GM08714 (cell line): ENCODE measurements around the gene SLC8A1.

Source experiments
- H3K4me3 ChIP-seq: fragments of 200-500 bp; sonication (Bioruptor generic); 2 replicates; pipeline ENCODE4 v1.5.1; 2014; ENCODE audit warnings: mild to moderate bottlenecking, low read length, inconsistent platforms
- ZNF274 ChIP-seq: IDR thresholded peaks from 2 replicates; pipeline ENCODE4 v1.6.1; 2012; ENCODE audit warnings: mild to moderate bottlenecking, low read depth, low read length

Gene SLC8A1

DNA sequence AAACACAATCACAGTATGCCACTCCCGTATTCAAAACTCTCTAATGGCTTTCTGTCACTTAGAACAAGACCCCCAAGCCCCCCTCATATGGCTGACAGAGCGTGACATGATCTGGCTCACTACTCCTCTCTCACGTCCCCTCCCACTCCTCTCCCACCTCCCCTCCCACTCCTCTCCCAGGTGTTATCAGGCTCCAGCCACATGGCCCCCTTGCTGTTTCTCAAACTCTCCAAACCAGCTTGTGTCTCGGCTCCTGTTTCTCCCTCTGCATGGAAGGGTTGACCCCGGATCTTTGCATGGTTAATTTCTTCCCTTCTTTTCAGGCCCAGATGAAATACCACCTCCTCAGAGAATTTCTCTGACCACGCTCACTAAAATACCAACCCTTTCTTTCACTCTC lies 180.8 kb downstream of the SLC8A1 start:
- no peak for TF ChIP-seq ZNF274
- H3K4me3 ChIP-seq = no peak overlapping the region

DNA sequence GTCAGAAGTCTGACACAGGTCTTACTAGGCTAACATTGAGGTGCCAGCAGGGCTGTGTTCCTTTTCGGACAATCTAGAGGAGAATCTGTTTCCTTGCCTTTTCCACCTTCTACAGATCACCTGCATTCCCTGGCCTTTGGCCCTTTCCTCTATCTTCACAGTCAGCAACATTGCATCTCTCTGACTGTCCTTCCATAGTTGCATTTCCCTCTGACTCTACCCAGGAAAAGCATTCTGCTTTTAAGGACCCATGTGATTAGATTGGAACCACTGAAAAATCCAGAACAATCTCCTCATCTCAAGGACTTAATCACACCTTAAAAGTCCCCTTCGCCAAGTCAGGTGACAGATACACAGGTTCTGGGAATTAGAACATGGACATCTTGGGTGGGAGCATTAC lies 181.5 kb downstream of the SLC8A1 start:
- no peak for TF ChIP-seq ZNF274
- H3K4me3 ChIP-seq = no peak overlapping the region

DNA sequence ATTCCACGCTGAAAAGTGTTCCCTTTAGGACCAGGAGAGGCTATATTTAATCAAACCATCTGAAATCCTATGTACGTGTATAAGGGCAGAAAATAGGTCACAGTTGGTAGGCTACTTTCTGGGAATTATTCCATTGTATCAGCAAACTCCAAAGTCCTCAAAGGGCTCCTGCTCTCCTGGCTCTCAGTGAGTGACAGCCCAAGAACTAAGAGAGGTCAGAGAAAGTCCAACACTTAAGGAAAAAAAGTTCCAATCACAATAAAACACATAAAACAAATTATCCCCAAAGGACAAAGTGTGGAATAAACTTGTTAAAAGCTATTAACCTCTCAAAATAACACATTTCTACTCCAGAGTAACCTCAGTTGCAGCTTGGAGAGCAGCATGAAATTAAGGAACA lies 183.3 kb downstream of the SLC8A1 start:
- no peak for TF ChIP-seq ZNF274
- H3K4me3 ChIP-seq = no peak overlapping the region

DNA sequence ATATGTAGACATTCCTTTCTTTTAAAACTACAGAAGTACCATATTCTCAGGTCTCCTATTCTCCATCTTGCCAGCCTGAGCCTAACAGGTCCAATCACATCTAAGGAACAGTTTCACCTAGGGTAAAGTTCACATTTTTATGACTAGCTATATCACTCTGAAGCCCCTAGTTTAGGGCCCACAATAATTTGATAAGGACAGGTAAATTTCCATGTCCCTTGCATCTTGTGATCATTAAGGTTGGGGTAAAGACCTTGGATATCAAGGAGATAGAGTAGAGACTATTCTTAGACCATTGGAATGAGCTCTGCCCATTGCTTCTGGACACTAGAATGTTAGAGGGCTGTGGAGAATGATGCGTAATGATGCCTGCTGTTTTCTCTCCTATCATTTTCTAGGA lies 185.7 kb downstream of the SLC8A1 start:
- H3K4me3 ChIP-seq = no peak overlapping the region
- TF ChIP-seq ZNF274 = no peak

DNA sequence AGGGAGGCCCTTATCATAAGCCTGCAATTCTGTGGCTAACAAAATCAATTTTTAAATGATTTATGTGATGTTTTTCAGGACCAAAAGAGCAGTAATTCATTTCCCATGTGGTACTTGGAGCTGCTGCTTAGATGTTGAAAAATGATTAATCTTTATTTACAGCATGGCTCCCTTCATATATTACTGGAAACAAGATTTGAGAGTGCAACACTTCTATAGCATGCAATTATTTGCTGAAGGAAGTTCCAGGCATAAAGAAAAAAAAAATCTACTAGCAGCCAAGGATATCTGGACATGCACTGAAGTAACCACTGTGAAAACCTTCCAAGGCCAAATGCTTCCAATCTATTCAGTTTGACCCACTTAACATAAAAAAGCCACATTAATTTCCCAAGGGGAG lies 186.3 kb downstream of the SLC8A1 start:
- TF ChIP-seq ZNF274 = no peak

DNA sequence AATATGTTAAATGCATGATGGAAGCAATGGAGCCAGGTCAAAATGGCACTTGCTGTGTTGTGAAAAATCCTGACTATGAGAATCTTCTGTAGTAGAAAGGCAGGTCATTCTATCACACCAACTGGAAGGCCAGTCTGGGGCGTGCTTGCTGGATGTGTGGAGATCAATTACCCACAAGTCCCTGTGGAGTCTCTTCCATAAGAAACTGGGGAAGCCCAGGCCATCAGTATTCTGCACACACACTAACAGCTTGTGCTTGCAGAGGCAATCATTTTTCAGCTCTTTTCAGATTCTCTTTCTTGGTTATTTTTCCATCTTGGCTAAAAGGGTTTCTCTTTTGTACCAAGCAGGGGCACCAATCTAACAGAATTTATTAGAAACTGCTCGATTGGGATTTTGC lies 190.8 kb downstream of the SLC8A1 start:
- no peak overlapping the region for H3K4me3 ChIP-seq
- TF ChIP-seq ZNF274 = no peak

More for the DNA sequence above, 186.3 kb downstream of the SLC8A1 start:
- H3K4me3 ChIP-seq = no peak overlapping the region

DNA sequence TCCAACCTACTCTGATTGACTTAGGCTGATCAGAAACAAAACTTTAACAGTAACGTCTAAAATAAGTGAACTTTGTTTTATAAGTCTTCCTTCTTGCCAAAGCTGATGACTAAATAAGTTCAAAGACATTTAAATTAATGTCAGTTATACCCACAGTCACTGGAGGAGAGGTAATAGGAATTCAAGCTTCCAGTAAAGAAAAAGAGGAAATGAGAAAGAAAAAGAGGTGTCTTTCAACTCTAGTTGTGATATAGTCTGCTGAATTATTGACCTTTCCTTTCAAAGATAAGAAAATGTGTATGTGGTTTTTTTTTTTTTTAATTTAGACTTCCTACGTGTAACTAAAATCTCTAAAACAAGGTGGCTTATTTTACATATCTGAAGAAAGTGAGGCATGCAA lies 191.5 kb downstream of the SLC8A1 start:
- TF ChIP-seq ZNF274 = no peak
- no peak overlapping the region for H3K4me3 ChIP-seq

DNA sequence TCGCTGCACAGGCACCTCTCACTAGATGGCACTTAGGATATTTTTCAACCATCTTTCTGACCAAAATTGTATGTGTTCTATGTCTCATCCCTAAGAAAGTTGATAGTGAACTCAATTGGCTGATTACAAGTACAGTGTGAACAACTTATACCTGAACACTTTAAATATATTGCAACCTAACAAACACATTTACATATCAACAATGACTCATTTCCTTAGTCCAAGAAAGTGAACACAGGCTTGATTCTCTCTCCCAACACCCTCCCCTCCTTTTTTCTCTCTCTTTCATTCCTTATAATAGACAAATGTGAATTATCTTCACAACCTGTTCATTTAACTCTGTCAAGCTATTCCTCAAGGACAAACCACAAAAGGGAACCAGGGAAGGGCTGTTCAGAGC lies 192.0 kb downstream of the SLC8A1 start:
- H3K4me3 ChIP-seq = no peak overlapping the region
- no peak for TF ChIP-seq ZNF274

DNA sequence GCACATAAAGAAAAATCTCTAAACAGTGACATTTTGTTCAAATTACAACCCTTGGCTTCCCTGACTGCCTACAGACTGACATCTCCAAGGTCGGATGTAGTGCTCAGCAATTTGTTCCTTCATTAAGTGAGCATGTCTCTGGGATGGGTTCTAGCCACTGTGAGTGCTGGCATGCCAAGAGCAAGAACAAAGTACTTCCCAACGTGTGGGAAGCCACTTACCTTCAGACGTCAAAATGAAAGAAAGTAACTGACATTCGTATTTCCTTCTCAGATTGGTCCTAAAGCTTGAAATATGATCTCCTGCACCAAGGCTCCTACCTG lies 193.8 kb downstream of the SLC8A1 start:
- H3K4me3 ChIP-seq = no peak overlapping the region
- TF ChIP-seq ZNF274 = no peak

DNA sequence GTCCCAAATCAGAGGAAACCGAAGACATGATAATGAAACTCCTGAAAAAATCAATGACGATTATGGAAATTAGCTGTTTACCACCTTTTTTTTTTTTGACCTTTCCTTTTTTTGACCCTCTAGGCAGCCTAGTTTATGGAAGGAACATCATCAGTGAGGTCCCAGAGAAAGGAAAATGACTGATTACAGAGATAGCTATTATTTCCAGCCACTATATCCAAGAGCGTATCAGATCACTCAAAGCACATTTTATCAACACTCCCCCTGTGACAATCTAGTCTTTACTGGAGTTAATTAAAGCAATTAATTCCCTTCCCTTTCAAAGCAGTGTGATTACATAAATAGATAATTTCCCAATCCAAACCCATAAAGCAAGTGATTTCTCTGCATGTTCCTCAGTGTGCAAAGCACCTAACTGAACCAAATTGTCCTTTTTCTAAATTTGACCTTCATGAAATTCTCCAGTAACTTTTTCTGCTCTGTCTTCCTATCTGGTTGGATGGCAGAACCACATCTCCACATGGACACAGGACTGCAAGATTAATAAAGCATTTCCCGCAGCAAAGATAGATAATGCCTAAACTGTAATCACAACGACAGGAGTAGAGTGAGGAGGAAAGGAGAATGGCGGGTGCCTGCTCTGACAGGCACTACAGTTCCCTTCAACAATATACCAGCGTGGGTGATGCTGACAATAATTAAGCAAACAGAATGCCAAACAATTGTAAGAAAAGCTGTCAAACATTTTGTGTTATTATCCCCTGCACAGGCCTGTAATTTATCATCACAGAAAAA lies 194.4 kb downstream of the SLC8A1 start:
- no peak for TF ChIP-seq ZNF274
- H3K4me3 ChIP-seq = no peak overlapping the region

DNA sequence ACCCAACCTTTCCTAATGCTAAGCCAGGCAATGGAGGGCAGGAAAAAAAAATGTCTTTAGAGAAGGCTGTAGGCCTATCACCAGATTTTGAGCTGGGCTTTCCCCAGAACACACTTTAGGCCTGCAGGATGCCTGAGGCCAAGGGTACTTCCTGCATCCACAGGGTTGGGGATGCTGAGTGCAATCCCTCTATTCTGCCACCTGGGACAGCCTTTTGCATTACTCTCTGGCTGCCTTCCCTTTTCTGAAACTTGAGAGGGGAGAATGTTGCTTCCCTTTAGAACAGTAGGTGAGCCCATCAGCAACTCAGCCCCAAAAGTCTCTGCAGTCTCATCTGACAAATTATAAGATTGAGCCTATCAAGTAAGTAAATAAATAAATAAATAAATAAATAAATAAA lies 195.2 kb downstream of the SLC8A1 start:
- no peak overlapping the region for H3K4me3 ChIP-seq
- no peak for TF ChIP-seq ZNF274

DNA sequence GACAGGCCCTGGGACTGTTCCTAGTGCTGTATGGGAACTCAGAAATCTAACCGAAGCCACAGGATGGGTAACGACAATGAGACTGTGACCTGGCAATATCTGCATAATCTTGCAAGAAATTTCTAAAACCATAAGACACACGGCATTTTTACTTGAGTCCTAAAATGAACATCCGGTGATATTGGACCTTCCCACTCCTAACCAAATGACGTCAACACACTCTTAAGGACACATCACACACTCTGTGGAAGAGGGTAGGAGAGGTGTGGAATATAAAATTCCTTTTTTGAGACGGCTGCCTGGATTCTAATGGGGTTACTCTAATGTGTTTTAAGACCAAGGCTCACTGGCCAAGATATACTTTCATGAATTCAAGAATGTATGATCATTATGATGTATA lies 195.9 kb downstream of the SLC8A1 start:
- no peak overlapping the region for H3K4me3 ChIP-seq
- no peak for TF ChIP-seq ZNF274

DNA sequence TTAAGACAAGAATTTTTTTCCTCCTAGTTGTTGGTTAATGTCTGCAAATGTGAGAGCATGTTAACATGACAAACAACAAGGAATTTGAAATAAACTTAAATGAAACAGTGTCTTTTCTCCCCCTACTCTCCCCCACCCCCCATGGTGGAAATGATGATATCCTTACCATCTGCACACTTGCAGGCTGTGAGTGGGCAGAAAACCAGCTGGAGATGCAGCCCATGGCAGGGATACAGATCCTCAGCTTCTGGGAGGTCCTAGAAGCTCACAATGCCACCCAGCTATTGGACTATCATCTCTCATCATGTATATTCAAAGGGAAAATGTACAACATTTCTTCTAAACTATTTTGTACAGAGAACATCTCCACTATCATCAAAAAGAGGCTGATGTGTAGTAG lies 196.8 kb downstream of the SLC8A1 start:
- no peak for TF ChIP-seq ZNF274
- no peak overlapping the region for H3K4me3 ChIP-seq

DNA sequence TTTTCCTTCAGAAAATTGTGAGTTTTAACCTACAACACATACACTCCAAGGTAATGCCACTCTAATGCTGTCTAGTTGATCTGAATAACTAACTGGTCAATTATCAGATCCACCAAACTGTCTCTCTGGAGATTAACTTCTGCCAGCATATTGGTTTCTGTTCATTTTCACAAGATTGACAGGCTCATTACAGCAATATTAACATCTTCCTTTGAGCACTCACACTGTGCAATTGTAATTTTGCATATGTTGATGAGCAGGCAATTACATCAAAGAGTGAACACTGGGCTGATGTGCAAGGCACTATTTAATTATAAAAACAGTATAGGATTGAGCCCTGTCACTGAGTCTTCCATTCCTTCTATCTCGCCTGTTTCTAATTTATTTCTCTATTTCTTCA lies 197.3 kb downstream of the SLC8A1 start:
- no peak overlapping the region for H3K4me3 ChIP-seq
- no peak for TF ChIP-seq ZNF274

DNA sequence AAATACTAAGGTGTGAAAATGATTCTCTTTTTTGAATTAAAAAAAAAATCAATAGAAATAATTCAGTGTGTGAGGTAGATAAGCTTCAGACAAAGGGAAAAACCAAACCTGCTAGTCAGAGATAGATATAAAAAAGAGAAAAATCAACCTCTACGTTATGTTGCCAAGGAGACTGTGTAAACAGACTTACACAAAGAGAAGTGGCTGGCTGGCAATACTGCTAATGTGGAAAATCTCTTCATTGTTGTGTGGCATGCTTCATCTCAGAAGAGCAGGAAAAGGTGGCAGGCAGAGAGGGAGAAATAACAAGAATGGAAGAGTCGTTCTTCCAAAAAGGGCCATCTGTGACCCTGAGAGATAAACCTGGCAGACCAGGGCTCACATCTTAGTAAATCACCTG lies 200.8 kb downstream of the SLC8A1 start:
- TF ChIP-seq ZNF274 = no peak

DNA sequence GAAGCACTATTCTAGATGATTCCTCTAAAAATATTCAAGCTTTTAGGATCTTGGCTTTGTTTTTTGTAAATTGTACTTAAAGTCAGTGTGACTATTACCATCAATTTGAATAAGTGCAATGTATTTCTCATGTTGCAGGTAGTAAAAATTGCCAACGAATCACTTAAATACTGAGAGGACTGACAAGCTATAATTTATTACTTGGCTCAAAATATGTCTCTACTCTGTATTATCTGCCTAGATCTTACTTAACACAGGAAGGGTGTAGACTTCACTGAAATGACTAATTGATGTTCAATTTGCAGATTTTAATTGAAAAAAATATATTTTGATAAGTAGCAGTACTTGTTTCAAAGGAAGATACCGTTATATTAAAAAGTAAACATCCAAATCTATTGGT lies 202.3 kb downstream of the SLC8A1 start:
- no peak overlapping the region for H3K4me3 ChIP-seq
- no peak for TF ChIP-seq ZNF274

More for the DNA sequence above, 200.8 kb downstream of the SLC8A1 start:
- no peak overlapping the region for H3K4me3 ChIP-seq
